SHP77 (cell line): ENCODE measurements around the gene MAP2.

Source experiments
- DNase-seq, 2 experiments: peaks; one replicate each; lab custom pipeline; 2025; lab: John Stamatoyannopoulos, UW

Gene MAP2

DNA sequence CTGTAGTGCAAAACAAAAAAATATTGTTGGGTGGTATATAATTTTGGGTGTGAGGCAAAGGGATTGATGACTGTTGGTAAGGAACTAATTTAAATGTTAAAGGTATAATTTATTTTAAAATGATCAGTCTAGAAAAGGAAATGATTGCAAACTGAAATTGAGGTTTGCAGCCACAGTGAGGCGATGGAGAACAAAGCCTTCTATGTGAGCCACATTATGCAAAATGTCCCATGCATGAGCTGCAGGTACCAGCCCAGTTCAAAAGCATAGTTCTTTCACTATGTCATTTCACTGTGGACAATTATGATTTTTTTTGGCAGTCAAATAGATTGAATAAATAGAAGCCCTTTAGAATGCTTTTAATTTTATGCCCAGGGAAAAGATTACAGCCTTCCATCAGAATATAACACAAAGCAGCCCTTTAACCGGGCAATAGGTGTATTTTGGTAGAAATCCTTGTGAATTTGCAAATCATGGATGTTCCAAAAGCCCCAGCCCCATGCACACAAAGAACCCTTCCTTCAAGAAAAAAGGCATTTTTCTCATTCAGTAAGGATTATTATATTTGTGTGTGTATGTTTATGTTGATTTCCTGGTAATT is 1.7 kb downstream of the MAP2 start:
- peak; percentile 60 to 75 for DNase-seq

- peak; percentile 85 to 89 for DNase-seq
These were observed 2.6 kb downstream of the MAP2 start for GRCh38 chr2:209426432-209426831.

DNA sequence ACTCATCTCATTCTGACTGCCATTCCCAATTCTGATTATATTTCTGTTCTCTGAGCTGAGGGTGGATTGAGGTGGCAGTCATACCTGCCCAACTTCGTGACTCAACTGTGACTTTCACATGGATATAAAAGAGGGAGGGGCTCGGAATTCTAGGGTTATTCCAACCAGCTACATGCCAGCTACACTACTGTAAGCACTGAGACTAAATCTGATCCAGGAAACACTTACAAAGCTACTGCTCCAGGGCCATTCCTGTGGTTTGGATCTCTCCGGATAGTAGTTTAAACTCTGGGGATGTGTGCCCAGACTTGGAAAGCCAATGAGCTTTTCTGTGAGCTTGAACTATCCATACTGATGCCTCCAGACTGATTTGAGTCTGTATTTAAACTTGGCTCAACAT is 7.9 kb downstream of the MAP2 start:
- DNase-seq: no peak

GRCh38 chr2:209441541-209441940 is 17.7 kb downstream of the MAP2 start:
- no peak for DNase-seq

DNA sequence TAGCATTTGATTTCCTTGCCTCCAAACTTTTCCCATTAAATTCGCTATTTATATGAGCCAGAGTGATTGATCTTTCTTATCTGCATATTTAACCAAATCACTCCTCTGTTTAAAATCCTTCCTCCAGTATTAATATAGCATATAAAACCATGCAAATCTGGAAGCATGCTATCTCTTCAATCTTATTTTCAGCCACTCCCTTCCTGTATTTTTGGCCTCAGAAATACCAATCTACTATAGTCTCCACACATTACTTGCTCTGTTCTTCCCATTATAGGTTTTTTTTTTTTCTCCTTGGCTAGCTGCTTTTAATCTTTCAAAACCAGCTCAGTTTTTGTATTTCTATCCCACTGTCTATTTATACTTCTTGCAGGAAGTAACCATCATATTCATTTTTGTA is 19.1 kb downstream of the MAP2 start:
- DNase-seq: no peak

GRCh38 chr2:209445485-209445884 is 21.6 kb downstream of the MAP2 start:
- DNase-seq: no peak

DNA sequence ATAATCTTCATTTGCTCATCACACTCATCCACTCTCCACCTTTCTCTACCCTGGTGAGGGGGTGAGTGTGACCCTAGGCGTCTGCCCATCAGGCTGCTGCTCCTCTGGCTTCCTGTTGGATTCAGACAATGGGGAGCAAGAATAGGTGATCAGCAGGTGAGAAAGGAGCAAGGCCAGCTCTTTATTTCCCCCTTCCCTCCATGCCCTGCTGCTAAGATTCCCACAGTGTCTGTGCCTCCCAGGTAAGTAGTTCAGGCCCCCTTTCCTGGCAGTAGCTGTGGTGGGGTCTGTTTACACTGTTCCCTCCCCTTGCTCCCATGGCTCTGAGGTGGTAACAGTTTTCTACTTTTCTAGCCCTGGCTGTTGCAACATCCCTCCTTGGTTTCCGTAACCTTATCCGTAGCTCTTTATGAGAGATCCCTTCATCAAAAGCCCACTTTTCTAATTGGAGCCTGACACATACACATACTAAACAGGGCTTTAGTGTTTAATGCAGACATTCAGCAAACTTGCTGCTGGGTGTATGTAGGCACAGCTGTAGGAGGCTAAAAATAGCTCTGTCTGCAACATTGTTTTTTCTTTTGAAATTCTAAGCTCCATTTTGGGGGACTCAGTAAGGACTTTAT is 27.5 kb downstream of the MAP2 start:
- peak; percentile 27 to 38 for DNase-seq

- no peak for DNase-seq
These were observed 32.6 kb downstream of the MAP2 start for GRCh38 chr2:209456489-209456888.

DNA sequence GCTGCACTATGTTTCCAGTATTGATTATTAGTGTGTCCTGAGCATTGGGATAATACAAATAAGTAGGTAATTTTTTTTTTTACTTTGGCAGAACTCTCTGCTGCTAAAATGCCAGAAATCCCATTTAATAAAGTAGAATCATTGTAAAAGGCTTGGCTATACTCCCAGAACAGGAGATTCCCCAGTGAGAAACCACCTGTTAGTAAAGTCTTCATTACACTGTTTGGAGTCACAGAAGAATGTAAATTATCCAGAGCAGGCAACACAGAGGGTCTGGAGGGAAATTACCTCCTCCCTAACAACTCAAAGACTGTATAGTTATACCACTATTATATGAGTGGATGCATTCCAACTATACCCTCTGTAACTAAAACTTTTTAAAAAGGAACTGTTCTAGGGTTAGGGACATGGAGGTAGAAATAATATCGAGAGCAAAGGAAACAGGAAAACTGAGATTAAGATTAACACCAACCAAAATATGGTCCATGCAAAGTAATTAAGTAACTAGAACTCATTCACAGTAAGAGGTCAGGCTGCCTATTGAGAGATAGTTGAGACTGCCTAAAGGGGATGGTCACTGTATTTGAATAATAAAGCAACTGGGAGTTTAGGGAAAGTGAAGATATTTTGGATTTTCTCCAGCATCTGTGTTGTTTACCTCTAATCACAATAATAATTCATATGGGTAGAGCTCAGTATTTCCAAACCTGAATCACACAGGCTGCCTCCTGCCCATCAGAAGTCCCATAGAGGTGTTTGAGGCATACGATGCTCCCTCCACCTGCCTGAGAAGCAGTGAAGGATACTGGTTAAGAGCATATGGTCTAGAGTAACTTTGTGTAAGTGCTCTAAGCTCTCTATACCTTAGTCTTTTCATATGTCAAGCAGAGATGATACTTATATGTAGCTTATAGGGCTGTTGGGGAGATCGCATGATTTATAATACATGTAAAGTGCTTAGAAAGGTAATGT is 34.4 kb downstream of the MAP2 start:
- DNase-seq: no peak

GRCh38 chr2:209459359-209459758 is 35.5 kb downstream of the MAP2 start:
- DNase-seq: no peak

DNA sequence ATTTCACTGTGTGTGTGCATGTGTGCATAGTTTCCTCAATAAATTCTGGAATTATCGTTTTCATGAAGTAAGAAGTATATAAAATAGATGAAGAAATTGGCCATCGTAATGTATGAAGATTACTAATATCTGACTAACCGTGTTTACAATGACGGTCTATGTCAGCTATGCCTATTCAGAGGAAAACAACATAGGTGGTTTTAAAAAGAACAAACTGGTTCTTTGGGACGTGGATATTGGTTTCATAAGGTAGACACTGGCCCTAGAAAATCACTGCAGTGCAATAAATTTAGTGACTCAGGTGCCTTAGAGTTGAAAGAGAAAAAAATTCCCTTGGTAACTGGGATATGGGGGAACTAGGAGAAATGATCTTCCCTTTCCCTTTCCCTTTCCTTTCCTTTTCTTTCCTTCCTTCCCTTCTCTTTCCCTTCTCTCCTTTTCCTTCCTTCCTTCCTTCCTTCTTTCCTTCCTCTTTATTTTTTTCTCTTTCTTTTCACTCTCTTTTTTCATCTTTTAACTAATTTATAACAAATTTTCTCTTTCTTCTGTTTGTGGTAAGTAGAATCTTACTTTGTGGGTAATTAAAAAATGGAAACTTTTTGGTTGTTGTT is 36.4 kb downstream of the MAP2 start:
- no peak for DNase-seq

GRCh38 chr2:209463226-209463625 is 39.4 kb downstream of the MAP2 start:
- DNase-seq: no peak

DNA sequence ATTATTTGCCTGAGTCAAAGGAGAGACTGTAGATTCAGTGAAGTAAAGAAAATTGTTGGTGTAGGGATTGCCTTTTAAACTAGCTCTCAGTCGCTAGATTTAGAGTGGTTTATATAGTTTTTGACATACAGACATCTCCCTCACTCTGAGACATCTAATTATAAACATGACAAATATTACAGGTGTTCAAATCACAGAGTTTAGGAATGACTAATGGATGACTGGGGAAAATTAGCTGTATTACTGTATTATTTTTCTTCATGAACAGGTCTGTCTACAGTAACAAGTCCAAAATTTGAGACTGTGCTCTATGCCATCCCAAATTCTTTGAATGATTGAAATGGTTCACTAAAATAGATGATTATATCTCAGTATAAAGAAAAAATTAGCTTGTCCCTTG is 40.0 kb downstream of the MAP2 start:
- DNase-seq: no peak

DNA sequence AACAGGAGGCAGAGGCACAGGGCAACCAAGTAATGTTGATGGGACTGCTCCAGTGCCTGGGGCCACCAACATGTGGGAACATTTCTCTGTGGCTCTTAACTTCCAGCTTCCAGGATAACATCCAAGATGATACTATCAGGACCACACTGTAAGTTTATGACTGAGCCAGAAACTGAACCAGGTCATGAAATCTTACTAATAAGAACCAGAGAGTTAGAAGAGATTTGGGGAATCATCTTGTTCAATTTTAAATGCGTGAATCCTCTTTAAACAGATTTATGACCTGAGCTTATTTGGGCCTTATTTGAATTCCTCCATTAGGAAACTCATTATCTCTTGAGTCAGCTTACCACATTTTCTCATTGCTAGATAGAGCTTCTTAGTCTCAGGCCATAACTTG is 45.0 kb downstream of the MAP2 start:
- DNase-seq: no peak

GRCh38 chr2:209469481-209469880 is 45.6 kb downstream of the MAP2 start:
- DNase-seq: no peak

DNA sequence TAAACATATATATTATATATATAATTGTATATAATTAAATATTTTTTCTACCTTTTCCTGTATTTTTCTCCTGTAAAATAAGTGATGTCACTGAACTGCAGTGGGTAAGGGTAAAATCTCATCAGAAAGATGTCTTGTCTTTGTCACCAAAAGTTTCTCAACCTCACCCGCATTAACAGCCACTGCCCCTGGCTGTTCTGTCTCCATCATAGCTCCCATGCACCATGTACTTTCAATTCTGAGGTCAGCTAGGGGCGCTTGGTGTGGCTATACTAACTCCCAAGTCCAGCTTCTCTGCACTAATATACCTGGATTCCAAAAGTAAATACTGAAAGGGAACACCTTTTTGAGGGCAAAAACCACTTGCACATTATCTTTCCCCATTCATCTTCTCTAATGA is 46.6 kb downstream of the MAP2 start:
- DNase-seq: no peak

- no peak for DNase-seq
These were observed 47.2 kb downstream of the MAP2 start for GRCh38 chr2:209471037-209471436.

- peak; percentile 60 to 68 for DNase-seq
These were observed 48.4 kb downstream of the MAP2 start for GRCh38 chr2:209472112-209472832.

DNA sequence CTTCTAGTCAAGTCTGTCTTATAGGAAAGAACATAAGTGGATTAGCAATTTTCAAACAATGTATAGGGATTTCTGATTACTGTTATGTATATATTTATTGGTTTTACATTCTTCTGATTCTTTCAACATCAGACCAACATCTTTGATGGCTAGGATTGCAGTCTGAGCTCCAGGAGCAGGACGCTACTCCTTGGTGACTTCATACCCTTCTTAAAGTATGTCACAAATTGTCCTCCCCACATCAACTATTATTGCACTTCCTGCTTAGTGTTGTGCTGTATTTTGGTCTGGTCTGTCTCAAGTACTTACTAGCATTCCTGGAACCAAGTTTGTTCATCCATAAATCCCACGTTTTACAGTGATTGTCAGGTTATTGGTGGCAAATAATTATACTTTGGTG is 49.0 kb downstream of the MAP2 start:
- no peak for DNase-seq

- no peak for DNase-seq
These were observed 50.1 kb downstream of the MAP2 start for GRCh38 chr2:209473930-209474419.

GRCh38 chr2:209474960-209475359 is 51.1 kb downstream of the MAP2 start:
- no peak for DNase-seq
